Measurements from ENCODE around the gene ADARB1. TPM values are rescaled to one million over a fixed set of nuclear protein-coding genes. Genes with fewer than 3 reads are reported as not detected.

ADARB1 gene
- total and polyA plus RNA-seq, 2 experiments from 2014 or later: 4.8 to 14.8 TPM

- TF ChIP-seq ZNF462 (CRISPR knock-in tag; IDR thresholded peaks at IDR 0.05): no peak
- no peak for TF ChIP-seq ZNF114 (CRISPR knock-in tag; IDR thresholded peaks at IDR 0.05)
- TF ChIP-seq EZH2 (IDR thresholded peaks at IDR 0.05; ENCODE audit: low read depth, unreplicated experiment): no peak
- TF ChIP-seq ETS1 (IDR thresholded peaks at IDR 0.05): no peak
- TF ChIP-seq CTCF (conservative IDR thresholded peaks at IDR 0.05; ENCODE audit: low read depth in 2 of 2): no peak
- TF ChIP-seq POLR2AphosphoS5 (IDR thresholded peaks at IDR 0.05; ENCODE audit: low read depth): no peak
- TF ChIP-seq NANOG (IDR thresholded peaks at IDR 0.05; ENCODE audit: borderline replicate concordance): no peak
- no peak for TF ChIP-seq STAT1 (IDR thresholded peaks at IDR 0.05; ENCODE audit: unreplicated experiment)
Observed at GRCh38 chr21:45267390-45267760, 193.0 kb downstream of the ADARB1 start (continued).
